NOMO-1 treated with dmso at 0.1 percent for 144 hours (cell line): ENCODE measurements around the gene RUVBL1.
A peak's percentile ranks its signal among the peaks of the same experiment; 100 is the strongest.
"Not testable (repeated sequence)": the region's sequence is repeated elsewhere in the genome, so short reads cannot be mapped to it uniquely, and the experiment has no call there.

Experiments used
- DNase-seq: peaks from one replicate; lab custom pipeline; 2025; ENCODE audit not compliant: unreplicated experiment; lab: John Stamatoyannopoulos, UW

The RUVBL1 gene

GRCh38 chr3:128123538-128124368 is at the start of gene RUVBL1:
TSS of gene RUVBL1 (minus strand) at chr3:128123812. CDS start at chr3:128123724, 88 bp downstream.
- DNase-seq = peak; percentile 100

DNA sequence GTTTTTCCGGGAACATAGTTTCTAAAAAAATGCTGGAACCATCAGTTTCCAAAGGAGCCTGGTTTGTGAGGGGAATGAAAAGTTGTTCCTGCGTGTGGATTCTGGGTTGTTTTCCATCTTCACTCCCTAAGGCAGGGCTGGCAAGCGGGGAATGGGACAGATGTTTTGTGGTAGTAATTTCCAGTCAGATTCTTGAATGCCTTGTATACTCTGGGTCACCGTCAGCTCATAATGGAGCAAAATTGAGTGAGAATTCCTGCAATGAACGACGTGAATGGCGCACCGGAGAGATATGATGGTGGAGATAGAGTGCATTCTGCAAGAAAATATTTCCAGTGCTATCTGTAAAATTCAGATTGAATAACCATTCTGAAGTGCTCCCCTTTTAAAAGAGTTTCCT is 49.6 kb upstream of the RUVBL1 start:
- no peak for DNase-seq

DNA sequence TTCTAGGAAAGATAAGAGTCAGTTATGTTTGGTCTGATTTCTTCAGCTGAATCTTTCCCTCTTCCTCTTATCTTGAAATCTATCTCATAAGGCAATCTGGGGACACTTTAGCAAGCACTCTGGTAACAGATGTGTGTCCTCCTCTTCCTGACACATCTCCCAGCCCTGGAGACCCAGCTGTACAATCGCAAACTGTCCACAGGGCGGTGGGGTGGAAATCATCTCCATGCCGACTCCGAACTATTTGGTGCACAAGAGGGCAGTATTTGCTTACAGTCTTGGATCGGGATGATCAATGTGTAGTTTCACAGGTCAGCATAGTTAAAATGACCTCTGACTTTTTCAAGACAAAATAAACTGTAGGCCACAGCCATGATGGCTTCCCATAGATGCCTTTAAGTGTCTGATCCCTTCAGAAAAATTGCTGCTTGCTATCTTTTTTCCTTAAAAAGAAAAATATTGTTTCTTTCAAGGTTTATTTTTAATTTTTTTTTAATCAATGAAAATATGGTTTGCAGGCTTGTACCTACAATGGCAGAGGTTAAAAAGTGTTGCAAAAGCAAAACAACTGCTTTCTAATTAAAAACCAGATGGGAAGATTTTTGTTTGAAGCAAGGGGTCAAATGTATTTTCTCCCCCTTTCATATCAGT is 47.4 kb upstream of the RUVBL1 start:
- DNase-seq = peak; percentile 38

- DNase-seq = peak; percentile 49
Measured at GRCh38 chr3:128168836-128169235, 45.2 kb upstream of the RUVBL1 start.

GRCh38 chr3:128167973-128168674 is 44.5 kb upstream of the RUVBL1 start:
- DNase-seq = peak; percentile 67

DNA sequence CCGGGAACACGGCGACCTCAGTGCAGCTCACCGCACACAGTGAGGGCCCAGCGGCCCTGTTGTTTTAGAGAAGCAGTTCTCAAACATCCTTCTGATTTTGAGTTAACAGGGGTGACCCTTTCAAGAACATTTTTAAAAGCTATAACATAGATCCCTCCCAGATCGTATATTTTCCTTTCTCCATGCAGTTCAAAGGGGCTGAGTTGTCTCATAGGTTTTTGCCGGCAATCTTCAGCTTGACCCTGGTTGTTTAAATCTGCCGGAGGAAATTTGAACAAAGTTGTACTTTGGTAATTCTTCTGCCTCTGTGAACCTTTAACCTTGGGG is 44.0 kb upstream of the RUVBL1 start:
- DNase-seq = no peak

- DNase-seq = no peak
Measured at GRCh38 chr3:128166971-128167453, 43.4 kb upstream of the RUVBL1 start.

- DNase-seq = no peak
Measured at GRCh38 chr3:128163432-128163831, 39.8 kb upstream of the RUVBL1 start.

GRCh38 chr3:128160661-128161060 is 37.0 kb upstream of the RUVBL1 start:
- no peak for DNase-seq

- no peak for DNase-seq
Measured at GRCh38 chr3:128155616-128156360, 32.2 kb upstream of the RUVBL1 start.

GRCh38 chr3:128154354-128154753 is 30.7 kb upstream of the RUVBL1 start:
- DNase-seq = not testable (repeated sequence)

DNA sequence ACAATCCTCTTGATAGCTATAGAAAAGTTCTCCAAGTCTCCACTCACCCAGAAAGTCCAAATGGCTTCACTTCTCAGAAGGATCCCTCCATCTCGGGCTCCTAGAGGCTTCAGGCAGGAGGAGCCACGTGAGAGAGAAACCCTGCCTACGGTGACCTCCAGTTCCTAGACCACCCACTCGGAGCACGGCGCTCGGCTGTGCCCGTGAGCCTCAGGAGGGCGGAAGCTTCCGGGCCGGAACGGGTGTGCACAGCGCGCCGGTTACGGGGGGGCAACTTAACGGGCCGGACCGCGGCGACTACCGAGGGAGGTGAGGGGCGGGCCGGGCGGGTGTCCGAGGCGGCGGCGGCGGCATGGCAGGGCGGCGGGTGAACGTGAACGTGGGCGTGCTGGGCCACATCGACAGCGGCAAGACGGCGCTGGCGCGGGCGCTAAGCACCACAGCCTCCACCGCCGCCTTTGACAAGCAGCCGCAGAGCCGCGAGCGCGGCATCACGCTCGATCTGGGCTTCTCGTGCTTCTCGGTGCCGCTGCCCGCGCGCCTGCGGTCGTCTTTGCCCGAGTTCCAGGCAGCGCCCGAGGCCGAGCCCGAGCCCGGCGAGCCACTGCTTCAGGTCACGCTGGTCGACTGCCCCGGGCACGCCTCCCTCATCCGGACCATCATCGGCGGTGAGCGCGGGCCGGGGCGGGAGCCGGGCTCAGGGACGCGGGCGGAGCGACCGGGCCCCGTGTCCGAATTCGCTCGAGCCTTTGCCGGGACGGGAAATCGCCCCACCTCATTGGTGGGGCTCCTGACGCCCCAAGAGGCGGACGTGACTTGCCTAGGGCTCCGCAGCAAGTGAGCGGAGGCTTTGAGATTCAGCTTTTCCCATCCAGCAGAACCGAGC is 29.8 kb upstream of the RUVBL1 start, which contains the start of gene EEFSEC:
EEFSEC (plus strand) TSS at position 326 of the 886 bp plus-strand sequence; CDS start at position 353, 27 bp downstream.
- peak; percentile 64 for DNase-seq

DNA sequence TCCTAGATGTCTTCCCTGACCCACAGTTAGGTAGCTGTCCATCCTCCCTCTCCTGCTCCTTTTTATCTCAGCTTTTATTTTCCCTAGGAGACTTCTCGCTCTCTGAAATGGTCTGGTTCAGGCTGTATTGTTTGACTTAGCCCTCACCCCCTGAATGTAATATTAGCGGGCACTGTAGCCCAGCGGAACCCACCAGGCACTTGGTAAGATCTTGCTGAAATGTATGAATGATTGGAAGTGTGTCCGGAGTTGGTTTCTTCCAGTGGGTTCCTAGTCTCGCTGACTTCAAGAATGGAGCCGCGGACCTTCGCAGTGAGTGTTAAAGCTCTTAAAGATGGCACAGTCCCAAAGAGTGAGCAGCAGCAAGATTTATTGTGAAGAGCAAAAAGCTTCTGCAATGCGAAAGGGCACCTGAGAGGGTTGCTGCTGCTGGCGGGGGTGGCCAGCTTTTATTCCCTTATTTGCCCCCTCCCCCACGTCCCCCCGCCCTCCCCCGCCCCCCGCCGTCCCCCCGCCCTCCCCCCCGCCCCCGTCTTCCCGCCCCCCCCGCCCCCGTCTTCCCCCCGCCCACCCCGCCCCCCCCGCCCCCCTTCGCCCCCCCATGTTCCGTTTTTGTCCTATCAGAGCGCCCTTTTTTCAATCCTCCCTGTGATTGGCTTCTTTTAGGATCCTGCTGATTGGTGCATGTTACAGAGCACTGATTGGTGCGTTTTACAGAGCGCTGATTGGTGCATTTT is 29.0 kb upstream of the RUVBL1 start:
- no peak for DNase-seq

GRCh38 chr3:128151758-128152274 is 28.2 kb upstream of the RUVBL1 start:
- no peak for DNase-seq

GRCh38 chr3:128149650-128150049 is 26.0 kb upstream of the RUVBL1 start:
- DNase-seq = no peak

DNA sequence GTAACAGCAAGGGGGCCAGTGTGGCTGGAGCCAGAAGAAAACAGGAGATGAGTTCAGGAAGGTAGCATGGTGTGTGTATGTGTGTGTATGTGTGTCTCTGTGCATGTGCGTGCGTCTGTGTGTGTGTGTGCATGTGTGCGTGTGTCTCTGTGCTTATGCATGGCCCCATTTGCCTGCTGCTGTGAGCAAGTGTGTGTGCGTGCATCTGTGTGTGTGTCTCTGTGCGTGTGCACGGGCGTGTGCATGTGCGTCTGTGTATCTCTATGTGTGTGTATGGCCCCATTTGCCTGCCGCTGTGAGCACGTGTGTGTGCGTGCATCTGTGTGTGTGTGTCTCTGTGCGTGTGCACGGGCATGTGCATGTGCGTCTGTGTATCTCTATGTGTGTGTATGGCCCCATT is 22.6 kb upstream of the RUVBL1 start:
- no peak for DNase-seq

DNA sequence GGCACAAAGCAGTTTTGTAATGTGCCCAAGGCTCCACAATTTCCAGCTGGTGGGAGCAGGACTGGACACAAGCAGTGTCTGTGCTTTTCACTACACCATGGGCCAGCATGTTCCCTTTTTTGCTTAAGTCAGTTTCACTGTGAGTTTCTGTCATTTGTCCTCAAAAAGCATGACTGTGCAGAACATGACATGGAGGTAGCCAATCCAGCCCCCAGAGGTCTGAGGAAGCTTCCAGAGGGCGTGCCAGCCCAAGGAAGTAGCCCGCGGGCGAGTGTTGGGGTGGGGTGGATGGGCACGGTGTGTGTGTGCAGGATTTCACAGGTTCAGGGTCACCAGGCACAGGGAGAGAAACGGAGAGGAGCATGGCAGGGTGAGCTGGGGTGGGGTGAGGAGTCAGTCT is 21.7 kb upstream of the RUVBL1 start:
- peak; percentile 92 for DNase-seq

DNA sequence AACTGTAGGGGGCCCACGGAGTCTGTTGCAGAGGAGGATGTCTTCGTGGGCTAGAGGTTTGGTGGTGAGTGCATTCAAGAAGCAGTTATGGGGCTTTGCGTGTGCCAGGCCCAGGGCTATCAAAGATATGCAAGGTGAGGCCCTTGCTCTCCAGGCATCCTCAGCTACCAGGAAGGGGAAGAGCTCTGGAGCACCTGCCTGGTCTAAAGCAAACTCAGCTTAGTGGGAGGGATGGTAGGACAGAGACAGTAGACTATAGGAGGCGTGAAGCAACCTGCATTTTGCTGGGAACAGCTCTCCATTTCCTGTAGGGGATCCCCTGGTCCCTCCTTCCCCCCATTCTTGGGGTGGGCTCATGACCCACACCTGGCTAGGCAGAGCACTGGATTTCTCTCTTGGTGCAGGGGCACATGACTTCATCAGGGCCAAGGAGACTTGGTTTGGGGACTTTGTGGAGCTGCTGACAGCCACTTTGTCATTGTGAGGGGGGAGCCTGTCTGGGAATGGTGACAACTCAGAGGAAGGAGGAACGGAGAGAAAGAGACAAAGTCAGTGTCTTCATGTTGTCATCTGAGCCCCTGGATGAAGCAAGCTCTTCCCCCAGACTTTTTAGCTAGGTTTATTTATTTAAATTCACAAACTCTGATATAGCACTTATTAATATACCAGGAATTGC is 21.0 kb upstream of the RUVBL1 start:
- DNase-seq = no peak
